ENCODE measurements around the gene MPPE1.
"Not testable (repeated sequence)": the region's sequence is repeated elsewhere in the genome, so short reads cannot be mapped to it uniquely, and the experiment has no call there.

The MPPE1 gene, protein sequence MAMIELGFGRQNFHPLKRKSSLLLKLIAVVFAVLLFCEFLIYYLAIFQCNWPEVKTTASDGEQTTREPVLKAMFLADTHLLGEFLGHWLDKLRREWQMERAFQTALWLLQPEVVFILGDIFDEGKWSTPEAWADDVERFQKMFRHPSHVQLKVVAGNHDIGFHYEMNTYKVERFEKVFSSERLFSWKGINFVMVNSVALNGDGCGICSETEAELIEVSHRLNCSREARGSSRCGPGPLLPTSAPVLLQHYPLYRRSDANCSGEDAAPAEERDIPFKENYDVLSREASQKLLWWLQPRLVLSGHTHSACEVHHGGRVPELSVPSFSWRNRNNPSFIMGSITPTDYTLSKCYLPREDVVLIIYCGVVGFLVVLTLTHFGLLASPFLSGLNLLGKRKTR

DNA sequence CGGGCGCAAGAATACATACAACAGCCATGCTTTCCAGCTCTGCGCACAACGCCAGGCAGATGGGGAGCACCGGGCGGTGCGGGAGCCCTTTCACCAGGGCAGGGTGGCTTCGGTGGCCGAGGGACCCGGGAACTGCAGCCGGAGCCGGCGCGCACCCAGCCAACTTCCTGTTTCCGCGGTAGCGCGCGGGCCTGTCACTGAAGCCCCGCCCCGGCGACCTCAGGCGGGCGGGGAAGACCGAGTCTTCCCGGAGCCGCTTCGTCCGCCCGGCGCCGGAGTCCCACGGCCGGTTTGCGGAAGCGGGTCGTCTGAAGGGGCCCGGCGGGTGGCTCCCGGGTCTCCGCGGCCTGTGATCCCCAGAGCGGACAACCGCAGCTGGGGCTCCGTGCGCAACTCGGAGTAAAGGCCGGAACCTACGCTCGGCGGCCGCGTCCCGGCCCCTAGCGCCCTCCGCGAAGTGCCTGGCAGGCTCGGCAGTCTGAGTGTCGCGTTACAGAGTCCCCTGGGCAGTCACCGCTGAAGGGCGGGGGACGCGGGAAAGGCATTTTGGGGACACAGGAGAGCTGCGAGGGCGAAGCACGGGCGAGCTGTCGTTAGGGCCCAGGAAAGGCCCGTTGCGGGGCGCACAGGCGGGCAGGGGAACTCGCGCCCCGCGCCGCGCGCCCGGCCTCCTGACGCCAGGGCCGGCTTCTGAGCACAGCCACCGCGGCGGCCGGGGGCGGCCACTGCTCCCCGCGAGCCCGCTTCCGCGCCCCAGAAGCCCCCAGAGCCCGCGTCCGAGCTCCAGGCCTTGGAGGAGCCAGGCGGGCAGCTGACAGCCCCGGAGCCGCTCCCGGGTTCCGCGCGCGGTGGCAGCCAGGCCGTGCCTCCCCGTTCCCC is at the start of gene MPPE1:
Gene MPPE1, minus strand, starts transcription at position 136 of the 879 bp plus-strand sequence. CDS start 11,053 bp downstream, outside the sequence.
- peak; percentile 81 for DNase-seq

DNA sequence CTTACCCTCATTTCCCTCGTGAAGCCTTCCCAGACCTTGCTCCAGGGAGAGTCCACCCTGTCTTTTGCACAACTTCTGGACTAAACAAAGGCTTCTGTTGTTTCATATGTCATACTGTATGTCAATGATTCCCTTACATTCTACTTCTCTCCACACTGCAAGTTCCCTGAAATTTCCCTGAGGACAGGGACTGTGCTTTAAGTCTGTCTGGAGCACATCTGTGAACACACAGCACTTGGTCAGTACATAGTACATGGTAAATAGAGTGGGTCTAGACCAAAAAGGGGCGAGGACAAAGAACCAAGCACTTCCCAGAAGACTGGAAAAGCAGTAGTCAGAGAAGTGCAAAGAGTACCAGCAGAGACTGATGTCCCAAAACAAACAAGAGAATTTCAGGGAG is 49.5 kb upstream of the MPPE1 start:
- DNase-seq, result no peak

DNA sequence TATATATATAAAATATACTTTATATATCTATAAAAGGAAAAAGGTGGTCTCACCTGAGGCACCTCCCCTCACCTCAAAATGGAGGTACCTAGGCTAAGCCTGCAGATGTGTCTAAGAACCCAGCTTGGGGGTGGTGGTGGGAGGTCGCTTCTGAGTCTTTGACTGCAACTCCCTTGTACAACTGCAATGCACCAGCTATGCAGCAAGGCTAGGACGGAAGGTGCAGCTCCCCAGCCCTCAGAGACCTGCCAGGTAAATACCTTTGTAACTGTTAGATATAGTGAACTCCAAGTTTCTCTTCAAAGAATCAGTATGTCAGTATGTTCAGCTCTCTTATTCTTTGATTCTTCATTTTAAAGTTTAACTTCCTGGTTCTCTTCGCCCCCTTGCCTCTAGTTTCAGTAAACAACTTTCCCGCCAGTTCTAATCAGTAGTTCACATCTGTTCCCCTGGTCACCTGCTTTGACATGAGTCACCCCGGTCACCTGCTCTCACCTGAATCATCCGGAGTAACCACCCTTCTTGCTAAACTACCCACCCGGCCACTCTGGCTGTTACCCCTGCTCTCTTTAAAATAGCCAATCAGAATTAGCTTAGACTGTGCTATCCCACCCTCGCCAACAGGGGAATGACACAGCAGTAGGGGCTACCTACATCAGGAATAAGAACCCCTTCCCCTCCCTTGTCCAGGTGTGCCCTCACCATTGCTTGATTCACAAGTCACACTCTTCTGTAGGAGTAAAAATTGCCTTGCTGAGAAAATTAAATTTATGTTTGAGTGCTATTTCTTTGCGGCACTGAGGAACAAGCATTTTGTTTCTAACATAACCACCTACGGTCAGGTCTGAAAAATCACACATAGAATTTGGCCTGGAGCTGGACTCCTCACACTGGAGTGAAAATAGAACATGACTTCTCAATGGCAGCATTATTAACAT is 48.5 kb upstream of the MPPE1 start:
- DNase-seq, result no peak

DNA sequence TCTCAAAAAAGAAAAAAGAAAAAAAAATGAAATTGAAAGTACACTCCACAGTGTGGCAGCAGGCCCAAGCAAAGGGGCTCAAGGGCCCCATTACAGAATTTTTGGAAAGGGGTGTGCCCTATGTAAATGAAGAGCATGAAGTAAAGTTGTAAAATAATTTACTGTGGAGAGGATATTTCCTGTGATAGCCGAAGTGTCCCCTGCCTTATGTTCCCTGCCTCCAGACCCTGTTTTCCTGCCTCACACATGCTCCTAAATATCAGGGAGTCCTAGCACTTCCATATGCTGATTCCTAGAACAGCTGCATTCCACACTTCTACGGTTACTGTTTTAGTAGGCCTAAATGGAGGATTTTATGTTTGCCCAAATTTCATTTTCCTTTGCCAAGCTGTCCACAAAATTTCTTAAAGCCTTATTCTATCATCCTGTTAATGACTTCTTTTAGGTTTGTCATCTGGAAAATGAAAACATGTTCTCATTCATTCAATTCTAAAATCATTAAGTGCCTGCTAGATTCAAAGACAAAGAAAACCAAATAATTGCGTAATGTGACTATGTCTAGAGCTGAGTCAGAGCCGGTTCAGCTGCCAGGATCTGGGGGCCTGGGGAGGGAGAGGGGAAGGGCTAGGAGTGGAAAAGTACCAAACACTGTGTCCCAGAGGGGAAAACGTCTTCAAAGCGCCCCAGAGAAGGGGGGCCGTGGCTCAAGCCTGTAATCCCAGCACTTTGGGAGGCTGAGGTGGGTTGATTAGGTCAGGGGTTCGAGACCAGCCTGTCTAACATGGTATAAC is 47.3 kb upstream of the MPPE1 start:
- DNase-seq, result no peak

DNA sequence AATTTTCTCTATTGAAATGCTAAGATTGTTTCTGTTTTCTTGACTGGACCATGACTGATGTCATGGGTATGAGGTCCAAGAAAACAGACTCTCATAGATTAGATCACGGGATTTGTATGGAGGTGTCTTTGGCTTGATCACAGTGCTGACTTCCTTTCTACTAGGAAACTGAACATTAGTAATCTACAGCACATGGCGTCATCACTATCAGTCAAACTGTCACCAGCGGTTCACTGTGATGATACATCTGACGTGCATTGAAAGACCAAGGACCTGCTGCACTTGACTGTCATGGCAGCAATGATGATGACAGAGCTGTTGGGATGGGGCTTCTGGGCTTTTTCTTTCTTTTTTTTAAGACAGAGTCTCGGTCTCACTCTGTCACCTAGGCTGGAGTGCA is 45.0 kb upstream of the MPPE1 start:
- no peak for DNase-seq

DNA sequence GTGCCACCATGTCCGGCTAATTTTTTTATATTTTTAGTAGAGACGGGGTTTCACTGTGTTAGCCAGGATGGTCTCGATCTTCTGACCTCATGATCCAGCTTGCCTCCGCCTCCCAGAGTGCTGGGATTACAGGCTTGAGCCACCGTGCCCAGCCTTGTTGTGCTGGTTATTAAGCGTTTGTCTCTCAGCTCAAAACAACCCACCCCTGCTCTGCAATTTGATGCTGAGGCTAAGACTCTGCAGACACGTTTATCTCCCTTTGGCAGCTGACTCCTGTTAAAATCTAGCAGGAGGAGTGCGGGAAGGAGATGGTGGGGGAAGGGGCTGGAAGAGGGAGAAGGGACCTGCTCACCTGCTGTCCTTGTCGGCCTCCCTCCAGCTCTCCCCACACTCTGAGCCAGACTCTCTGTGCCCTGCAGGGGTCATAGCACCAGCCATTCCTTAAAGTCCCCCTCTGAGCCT is 43.3 kb upstream of the MPPE1 start:
- DNase-seq, result no peak

DNA sequence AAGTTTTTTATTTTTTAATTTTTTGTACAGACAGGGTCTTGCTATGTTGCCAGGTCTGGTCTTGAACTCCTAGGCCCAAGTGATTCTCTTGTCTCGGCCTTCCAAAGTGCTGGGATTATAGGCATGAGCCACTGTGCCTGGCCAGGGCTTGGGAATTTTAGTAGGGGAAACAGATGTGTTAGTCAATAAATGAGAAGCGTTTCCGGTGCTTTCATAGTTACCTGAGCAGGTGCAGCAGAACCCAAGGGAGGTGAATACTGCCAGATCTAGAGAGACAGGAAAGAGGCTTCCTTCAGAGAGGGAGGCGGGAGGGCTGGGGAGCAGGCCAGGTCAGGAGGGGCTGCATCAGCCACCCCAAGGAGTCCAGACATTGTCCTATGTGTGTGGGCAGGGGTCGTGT is 42.7 kb upstream of the MPPE1 start:
- DNase-seq, result no peak

DNA sequence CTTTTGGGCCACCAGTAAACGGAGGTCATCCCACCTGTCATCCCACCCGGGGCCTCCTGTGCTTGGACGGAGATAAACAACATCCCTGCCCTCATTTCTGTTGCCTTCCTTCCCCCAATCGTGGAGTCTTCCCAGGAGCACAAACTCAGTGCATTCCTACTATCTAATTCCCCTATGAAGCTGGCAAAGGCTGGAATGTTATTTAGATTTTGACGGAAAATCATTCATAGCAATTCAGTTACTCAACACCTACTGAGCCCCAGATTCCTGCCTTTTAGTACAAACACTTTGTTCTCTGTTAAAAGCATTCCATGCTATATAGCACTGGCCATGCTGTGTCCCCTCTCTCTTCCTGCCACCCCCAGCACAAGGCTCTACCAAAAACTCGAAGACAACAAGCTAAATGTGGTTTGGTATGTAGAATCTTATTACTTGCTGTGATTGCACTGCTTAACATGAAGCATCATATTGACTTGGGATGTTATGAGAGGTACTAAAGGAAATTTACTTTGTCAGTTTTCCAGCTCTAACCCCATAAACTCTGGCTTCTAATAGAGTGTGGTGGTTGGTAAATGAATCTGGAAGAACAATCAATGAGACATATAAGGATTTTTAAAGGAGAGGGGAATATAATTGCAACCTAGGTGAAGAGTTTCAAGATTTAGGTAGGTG is 40.9 kb upstream of the MPPE1 start:
- no peak for DNase-seq

DNA sequence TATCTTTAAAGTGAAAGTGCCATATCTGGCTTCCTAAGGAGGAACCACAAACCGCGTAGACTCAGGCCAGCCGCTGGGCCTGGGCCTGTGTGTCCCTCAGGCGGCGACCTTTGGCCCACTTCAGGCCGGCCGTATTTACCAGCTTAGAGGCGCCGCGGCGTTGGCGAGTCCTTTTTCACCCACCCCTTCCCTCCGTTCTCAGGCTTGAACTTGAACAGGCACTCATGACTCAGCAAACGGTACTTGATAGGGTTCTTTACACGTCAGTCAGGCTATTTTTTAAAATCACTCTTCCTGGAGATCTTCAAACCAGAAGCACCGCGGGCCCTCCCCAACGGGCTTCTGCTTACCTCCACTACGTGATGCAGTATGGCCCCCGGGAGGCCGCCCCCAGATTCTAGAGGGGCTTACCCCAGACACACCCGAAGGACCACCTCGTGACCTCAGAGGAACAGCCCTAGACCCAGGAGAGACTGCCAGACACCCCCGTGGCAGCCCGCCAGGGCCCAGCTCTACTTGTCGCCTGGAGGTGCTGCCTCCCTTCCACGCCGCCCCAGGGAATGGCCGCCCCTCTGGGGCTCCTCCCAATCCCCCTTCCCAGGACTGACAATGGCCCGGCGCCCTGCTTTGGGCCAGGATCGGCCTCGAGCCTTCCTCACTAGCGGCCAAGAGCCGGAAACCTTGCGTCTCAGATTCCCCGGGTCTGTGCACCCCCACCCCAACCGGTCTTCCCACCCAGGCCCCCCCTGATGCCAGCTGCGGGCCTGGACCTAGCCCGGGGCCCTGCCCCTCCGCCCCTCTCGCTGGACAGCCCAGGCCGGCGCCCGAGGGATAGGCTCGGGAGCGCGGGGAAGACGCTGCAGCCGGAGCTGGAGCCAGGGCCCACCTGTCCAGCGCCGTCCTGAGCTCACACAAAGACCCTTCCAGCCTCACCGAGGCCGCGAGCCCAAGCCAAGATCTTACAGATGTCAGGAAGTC is 39.4 kb upstream of the MPPE1 start:
- DNase-seq, result peak; percentile 39

DNA sequence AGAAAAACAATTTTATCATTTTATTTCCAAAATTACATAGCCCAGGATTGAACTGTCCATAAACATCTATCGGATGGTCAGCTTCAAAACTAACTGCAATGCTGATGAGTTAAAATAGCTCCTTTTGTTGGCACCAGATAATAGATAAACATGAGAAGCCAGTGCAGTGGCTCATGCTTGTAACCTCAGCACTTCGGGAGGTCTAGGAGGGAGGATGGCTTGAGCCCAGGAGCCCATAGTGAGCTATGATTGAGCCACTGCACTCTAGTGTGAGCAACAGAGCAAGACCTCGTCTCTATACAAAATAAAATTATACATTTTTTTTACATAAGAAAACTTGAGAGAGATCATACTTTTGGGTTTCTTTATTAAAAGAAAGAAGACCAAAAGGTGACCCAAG is 38.6 kb upstream of the MPPE1 start:
- no peak for DNase-seq

DNA sequence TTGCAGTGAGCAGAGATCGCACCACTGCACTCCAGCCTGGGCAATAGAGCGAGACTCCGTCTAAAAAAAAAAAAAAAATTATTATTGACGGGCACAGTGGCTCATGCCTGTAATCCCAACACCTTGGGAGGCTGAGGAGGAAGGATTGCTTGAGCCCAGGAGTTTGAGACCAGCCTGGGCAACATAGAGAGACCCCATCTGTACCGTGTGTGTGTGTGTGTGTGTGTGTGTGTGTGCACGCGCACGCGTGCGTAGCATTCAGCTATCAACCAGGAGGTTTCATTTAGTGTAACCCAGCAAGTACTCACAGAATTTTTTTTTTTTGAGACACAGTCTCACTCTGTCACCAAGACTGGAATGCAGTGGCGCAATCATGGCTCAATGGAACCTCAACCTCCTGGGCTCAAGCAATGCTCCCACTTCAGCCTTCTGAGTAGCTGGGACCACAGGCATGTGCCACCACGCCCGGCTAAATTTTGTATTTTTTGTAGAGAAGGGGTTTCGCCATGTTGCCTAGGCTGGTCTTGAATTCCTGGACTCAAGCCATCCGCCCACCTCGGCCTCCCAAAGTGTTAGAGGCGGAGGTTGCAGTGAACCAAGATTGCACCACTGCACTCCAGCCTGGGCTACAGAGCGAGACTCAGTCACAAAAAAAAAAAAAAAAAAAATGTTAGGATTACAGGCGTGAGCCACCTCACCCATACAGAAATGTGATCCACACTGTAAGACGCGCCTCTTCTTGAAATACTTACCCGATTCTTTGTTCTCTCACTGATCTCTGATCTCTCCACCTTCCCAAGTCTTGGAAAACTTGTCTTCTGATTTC is 37.9 kb upstream of the MPPE1 start:
- not testable (repeated sequence) for DNase-seq

DNA sequence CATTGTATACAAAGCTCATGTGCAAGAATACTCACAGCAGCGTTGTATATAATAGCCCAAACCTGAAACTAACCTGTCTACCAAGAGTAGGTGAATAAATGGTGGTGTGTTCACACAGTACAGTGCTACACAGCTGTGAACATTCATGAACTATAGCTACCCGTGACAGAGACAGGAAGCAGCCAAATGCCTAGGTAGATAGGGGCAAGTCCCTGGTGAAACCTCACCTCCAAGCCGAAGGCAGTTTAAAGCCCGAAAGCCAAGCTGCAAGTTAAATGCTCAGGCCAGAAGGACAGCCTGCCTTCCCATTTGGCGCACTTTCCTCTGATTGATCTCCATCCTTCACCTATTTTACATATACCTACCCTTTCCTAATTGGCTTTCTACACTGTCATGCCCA is 36.7 kb upstream of the MPPE1 start:
- no peak for DNase-seq

DNA sequence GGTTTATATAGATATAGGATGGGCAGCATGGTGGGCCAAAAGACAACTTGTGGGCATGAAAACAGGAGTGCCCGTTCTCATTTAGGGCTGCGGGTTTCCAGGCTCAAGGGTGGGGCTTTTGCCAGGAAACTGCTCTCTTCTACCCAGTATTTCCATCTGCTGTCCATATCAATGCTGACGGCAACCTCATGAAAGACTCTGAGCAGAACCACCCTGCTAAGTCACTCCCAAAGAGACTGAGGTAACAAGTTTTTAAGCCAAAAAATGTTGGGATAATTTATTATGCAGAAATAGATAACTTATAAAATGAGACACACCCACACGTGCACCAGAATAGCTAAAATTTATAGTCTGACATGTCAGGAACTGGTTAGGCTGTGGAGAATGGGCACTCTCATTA is 36.1 kb upstream of the MPPE1 start:
- DNase-seq, result no peak

DNA sequence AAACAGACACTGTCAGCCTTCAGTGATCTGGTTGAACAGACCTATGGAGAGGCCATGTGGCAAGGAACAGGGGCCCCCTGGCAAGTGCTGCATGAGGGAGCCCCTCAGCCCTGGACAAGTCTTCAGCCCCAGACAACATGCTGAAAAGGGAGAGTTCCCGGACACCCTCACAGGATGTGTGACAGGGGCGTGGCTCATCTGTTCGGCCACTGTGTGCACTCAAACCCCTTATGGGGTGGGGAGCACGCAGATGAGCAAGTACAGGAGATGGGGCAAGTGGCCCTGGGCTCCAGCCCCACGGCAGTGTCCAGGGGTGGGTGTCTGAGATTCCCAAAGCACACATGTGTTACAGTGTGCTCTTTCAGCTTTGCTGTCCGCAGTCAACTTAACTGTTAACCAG is 35.4 kb upstream of the MPPE1 start:
- no peak for DNase-seq

DNA sequence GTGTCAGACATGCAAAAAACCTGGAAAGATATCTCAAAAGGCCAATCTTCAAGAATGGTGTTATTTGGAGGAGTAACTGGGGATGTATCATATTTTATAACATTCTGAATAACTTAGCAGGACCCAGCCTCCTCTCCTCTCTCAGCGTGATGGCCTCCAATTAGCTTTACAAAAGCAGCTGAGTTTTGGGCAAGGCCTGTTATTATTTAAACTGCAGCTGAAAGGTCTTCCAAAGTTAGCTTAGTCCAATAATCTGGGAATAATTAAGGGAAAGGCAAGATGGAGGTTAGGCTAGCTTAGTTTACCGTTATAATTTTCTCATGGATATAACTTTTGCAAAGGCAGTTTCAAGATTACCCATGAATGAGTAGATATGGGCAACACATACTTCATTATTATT is 32.8 kb upstream of the MPPE1 start:
- no peak for DNase-seq

DNA sequence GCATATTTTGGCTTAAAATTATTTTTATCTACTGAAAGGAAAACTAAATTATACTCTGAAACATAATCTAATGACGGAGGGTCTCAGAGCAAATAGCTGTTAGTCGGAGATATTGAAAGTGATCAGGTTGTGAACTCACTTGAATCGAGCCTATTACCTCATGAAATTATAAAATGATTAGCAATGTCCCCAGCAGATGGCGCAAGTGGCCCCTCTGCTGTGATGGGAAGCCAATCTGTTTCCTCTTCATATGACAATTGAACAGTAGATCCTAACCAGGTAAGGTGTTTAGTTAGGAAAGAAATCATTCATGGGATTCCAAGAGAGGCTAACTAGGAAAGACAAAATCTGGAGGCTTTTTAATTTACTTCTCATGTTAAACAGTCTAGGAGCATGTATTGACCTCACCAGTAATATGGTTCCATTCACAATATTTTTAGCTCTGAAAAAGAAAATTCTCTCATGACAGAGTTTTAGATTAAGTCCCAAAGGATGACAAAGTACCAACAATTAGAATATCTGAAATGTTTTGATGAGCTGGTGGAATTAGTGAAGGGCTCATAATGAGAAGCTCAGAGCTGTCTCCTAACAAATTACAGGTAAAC is 29.9 kb upstream of the MPPE1 start:
- peak; percentile 69 for DNase-seq

DNA sequence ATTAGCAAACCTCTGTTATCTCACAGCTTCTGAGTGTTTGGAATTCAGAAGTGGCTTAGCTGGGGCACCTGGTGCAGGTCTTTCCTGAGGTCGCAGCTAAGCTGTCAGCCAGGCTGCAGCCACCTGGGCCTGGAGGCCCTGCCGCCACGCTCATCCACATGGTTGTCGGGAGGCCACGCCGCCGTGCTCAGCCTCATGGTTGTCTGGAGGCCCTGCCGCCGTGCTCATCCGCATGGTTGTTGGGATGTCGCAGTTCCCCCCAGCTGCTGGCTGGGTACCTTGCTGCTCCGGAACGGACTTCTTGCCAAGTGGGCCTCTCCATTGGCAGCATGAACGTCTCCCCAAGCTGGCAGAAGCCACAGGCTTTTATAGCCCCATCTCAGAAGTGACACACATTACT is 24.3 kb upstream of the MPPE1 start:
- DNase-seq, result no peak

DNA sequence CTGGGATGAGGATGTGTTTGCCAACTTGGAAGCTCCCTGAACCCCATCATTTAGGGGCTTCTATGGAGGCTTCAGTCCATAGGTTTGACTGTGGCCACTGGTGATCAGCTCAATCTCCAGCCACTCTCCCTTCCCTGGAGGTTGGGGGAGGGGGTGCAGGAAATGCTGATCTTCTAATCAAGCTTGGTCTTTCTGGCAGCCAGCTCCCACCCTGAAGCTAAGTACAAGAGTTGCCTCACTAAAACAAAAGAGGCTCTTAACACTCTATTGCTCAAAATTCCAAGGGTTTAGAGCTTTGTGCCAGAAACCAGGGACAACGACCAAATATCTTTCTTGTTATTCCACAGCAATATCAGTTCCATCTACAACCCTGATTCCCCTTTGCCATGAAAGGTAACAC is 19.4 kb upstream of the MPPE1 start:
- no peak for DNase-seq
